GM19043 (cell line): ENCODE data around the gene UBA7.
"Not testable (repeated sequence)": the region's sequence is repeated elsewhere in the genome, so short reads cannot be mapped to it uniquely, and the experiment has no call there.

ENCODE experiments used
- ATAC-seq: cut with Tn5 transposase; IDR thresholded peaks from one replicate; pipeline ENCODE4 v1.9.1; 2021; ENCODE audit warnings: low read depth; ENCODE audit not compliant: unreplicated experiment

UBA7 gene

GRCh38 chr3:49813497-49814174 lies at the start of gene UBA7:
Gene UBA7, minus strand, starts transcription at chr3:49813953. Its CDS starts 166 bp downstream, at chr3:49813787.
- ATAC-seq = peak; percentile 81

GRCh38 chr3:49859576-49860305 lies 46.0 kb upstream of the UBA7 start:
- ATAC-seq = no peak

- peak; percentile 94 for ATAC-seq
These were observed 42.6 kb upstream of the UBA7 start, which contains the start of gene TRAIP for GRCh38 chr3:49856181-49857005. Gene TRAIP, minus strand, starts transcription at chr3:49856564. Its CDS starts 111 bp downstream, at chr3:49856453.

GRCh38 chr3:49855662-49856061 lies 41.9 kb upstream of the UBA7 start:
- ATAC-seq = no peak

- no peak for ATAC-seq
These were observed 31.9 kb upstream of the UBA7 start for GRCh38 chr3:49845694-49846093.

GRCh38 chr3:49844464-49845183 lies 30.9 kb upstream of the UBA7 start:
- ATAC-seq = no peak

GRCh38 chr3:49842843-49843517 lies 29.2 kb upstream of the UBA7 start:
- ATAC-seq = no peak

- ATAC-seq = no peak
These were observed 28.1 kb upstream of the UBA7 start for GRCh38 chr3:49841806-49842205.

- ATAC-seq = no peak
These were observed 27.5 kb upstream of the UBA7 start for GRCh38 chr3:49841126-49841696.

- no peak for ATAC-seq
These were observed 26.6 kb upstream of the UBA7 start for GRCh38 chr3:49840388-49840787.

- no peak for ATAC-seq
These were observed 25.5 kb upstream of the UBA7 start for GRCh38 chr3:49839193-49839809.

- ATAC-seq = no peak
These were observed 17.6 kb upstream of the UBA7 start for GRCh38 chr3:49831341-49831740.

GRCh38 chr3:49826016-49826415 lies 12.3 kb upstream of the UBA7 start:
- ATAC-seq = no peak

- ATAC-seq = not testable (repeated sequence)
These were observed 9.4 kb upstream of the UBA7 start for GRCh38 chr3:49823131-49823530.

GRCh38 chr3:49812916-49813496 lies 747 bp downstream of the UBA7 start:
- no peak for ATAC-seq

GRCh38 chr3:49807431-49808114 lies 6.2 kb downstream of the UBA7 start:
- no peak for ATAC-seq

GRCh38 chr3:49806850-49807249 lies 6.9 kb downstream of the UBA7 start:
- no peak for ATAC-seq
